Stimulated activated naive CD4-positive, alpha-beta T cell treated with Interleukin-2 at 50 U/mL for 16 hours (primary cell): ENCODE results near the gene VPS39.

ENCODE experiments used
- DNase-seq: peaks from one replicate; lab custom pipeline; 2025; lab: John Stamatoyannopoulos, UW

VPS39 gene

DNA sequence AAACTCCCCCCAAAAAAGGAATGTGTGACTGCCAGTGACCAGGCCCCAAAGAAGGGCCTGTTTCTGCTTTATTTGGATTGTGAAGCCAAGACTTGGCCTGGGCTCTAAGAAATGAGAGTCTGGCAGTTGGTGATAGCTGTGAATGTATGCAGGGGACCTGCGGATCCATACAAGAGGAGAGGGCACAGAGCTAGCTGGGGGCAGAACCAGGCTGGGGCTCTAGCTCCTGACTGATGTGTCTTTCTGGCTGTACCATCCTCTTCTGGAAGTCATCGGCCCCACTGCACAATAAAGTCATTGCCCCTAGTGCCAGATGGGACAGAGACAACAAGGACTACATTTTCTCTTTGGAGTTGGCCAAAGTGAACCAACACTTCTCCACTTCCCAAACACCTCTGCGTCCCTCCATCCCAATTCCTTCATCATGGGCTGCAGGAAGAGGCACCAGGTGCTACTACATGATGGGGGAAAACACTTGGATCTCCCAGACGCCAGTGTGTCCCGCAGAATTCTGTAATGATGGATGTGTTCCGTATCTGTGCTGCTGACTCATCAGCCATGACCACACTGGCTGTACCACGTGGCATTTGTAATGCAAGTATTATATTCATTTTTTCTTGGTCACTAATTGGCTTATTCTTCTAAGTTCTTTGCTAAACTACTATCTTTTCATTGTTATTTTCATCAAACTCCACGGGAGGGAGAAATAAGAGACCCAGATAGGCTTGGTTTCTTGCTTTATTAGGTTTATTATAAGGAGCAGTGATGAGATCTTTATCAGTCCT lies 49.9 kb downstream of the VPS39 start:
- DNase-seq: no peak

DNA sequence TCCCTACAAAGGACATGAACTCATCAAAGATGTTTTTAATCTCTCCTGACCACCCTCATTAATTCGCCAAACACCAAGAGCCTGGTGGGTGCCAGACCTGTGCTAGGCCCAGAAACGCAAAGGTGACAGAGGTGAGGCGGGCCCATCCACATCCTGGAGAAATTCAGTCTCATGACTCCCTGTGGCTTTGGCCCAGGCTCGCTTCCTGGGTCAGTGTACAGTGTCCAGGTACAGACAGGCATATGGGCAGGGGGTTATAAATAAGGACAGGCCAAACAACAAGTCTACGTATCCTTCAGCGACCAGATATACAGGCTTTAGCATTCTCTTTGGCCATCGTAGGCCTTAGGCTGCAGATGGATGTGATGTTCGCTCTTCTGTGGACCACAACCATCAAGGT lies 50.7 kb downstream of the VPS39 start:
- DNase-seq: no peak

DNA sequence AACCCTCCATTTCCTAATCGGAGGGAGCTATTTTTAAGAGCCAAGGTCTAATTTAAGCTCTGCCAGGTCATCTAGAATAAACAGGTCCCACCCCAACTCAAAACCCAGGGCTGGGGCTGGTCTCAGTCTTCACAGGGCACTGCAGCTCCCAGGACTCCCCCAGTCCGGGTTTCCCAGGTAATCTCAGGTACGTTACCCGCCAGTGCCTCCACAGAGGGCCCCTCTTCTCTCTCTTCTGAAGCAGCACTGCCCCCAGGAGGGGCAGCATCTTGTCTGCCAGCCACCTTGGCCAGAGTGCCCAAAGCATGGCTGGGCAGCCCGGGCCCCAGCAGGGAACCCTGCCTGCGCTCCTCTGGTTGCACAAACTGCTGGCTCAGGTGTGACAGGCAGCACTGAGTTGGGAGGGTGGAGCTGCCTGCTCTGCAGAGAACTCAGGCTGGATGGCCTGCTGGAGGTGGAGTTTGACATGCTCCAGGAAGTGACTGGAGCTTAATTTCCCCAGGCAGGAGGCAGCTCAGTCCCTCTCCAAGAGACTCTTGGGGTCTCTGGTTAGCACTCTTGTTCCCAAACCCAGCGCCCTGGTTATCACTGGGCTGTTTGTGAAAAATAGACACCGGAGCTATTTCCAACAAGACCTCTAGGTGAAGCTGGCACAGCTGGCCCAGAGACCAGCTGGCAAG lies 51.7 kb downstream of the VPS39 start, which contains the start of gene PLA2G4F:
Gene PLA2G4F (minus strand): TSS at position 394 of the 680 bp plus-strand sequence. CDS start 87 bp downstream, at position 307.
- no peak for DNase-seq

DNA sequence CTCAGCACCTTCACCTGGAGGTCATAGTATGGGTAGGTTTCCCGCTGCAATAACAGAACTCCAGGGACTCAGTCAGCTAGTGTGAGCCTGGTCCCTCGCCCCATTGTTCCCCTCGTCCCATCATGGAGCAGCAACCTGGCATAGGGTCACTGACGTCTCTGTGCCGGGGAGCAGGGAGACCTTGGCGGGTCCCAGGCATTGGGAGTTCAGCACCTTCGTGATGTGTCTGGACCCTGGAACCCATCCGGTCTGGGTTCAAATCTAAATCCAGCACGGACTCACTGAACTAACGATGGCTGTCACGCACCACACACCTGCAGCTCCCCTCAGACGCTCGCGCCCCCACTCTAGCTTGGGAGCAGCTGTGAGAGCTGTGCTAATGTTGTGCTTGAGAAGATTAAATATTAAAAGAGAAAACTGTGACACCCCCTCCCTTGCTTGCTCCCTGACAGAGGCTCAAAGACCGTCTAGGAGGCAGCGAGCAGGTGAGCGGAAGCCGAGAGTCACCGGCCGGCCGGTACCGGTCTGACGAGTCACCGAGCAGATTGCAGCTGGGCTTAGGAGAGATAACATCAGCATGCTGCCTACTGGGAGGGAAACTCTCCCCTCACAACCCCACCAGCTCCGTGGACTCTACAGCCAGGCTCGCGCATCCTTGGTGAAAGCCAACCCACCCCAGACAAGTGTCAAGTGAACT lies 52.4 kb downstream of the VPS39 start:
- DNase-seq: no peak

DNA sequence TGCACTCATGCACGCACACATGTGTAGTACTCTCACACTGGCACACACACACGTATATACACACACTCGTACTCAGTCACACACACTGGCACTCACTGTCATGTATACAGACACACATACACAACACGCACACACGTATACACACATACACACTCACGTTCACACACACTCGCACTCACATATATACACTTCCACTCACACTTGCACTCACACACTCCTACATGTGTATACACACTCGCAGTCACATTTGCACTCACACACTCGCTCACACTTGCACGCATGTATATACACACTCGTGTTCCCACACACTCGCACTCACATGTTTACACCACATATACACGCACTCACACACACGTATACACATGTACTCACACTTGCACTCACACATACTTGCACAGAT lies 53.1 kb downstream of the VPS39 start:
- no peak for DNase-seq

DNA sequence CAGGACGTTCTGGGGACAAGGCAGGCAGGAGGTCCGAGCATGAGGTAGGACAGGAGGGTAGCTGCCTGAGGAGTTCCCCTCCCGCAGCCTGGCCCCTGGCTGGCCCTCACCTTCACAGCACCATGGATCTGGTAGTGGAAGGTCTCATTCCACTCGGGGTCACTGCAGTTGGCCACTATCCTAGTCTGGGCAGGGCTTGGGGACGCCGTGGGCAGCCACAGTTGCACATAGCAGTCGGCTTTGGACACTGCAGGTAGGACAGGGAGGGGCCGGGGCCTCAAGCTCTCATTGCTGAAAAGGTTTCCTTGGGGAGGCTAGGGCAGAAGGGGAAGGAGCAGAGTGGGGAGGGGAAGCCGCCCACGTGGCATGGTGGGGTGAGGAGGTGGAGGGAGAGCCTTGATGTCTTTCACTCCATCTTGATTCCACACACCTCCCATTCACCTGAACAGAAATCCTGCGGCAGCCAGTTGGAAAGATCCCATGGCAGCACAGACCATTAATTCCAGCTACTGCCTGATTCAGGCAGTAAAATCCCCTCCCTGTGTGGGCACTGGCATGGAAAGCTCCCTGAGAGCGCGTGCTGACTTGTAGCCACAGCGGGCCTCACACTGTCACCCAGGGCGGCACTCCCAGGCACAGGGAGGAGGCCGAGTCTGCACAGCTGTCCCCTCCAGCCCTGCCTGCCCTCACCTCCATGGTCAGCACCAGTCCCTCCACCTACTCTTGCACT lies 53.7 kb downstream of the VPS39 start:
- no peak for DNase-seq

DNA sequence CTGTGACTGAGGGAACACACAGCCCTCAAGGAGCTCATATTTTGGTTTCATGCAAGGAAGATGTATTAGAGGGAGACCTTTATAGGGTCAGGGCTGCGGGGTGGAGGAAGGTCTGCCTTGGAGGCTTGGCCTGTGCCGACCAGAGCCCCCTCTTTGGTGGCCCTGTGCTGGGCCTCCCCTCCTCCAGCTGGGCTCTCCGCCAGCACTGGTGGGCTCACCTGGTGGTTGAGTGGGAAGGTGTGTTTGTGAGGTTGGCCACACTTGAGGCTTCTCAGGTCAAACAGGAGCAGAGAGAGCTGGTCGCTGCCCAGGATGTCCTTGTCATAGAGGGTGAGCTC lies 54.3 kb downstream of the VPS39 start:
- no peak for DNase-seq

DNA sequence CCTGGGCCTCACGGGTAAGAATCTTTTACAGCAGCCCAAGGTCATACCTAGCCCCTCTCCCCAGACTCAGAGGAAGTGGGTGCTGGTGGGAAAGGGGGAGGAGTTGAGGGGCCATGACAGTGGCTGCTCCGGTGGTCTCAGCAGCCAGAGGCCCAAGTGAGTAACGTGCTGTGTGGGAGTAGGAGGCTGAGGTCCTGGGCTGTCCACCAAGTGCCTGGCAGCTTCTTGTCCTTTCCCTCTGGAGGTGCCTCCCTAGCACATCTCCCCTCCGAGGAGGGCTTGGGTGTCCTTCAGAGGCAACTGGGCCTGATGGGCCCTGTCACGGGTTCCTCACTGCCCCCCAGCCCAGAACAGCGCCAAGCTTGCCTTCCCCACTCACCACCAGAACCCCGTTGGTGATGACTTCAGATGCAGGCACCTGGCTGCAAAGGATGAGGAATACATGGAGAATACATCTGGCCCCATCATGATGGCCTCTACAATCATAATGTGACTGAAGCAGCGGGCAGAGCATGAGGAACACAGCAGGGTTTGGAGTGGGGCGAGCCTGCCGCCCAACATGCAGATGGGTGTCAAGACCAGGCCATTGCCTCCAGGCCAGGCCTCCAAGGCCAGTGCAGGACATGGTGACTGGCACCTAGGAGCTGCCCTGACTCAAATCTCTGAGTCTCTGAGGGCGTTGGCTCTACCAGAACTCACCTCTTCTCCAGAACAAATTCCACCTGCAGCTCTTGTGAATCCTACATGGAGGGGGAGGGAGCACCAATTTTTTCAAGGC lies 55.0 kb downstream of the VPS39 start:
- DNase-seq: no peak

DNA sequence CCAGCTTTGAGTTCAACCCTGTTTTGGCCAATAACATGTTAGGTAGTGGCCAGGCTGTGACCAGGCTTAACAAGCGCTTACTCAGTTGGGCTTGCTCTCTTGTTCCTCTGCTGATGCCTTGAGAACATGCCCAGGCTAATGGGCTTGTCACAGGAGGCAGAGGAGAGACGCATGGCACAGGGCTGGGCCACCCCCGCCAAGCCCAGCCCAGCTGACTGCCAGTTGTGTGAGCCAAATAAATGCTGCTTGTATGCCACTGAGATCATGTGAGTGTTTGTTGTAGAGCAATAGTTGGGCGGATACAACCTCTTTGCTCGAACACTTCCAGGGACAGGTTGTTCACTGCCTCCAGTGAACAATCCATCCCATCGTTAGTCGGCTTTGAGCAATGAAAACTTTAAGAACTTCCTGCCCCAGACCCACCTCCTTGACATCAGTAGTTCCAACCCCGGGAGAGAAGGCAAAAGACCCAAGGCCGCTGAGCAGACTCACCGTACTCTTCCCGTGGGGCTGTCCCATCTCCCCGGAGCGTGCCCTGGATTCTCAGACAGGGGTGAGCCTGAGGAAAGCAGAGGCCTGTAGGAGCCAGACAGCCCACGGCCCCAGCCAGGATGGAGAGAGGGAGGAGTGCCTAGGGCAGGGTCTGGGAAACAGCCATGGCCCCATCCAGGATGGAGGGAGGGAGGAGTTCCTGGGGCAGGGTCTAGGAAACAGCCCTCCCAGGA lies 55.7 kb downstream of the VPS39 start:
- DNase-seq: no peak

DNA sequence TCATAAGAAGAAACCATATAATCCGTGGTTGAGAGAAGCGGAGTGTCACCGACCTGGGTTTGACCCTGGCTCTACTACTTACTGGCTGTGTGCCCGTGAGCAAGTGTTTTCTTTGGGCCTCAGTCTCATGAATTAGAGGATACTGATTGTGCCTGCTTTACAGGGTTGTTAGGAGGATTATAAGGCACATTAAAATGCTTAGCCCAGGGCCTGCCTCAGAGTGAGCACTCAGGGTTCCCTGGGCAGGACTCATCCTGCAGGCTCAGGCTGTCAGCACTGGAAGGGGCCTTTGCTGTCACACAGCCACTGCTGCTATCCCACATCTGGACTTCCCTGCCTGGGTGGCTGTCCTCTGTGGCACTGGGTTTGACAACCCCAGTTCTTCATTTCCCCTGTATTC lies 56.4 kb downstream of the VPS39 start:
- no peak for DNase-seq

DNA sequence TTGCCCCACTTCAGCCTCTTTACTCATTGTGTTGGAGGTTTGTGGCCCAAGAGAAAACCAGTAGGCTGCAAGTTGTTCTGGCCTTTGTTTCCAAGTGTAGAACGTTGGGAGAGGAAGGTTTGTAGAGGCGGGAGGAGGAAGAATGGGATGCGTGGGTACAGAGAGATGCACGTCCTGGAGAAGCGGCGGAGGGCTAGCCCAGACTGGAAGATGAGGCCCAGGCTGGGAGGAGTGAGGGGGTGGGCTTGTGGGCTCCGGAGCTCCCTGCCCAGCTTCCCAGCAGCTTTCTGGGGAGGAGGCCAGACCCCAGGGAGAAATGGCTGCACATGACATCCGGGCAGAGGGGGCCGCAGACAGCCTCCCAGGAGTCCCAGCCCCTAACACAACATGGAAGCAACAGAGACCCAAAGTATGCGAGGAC lies 57.0 kb downstream of the VPS39 start:
- no peak for DNase-seq

DNA sequence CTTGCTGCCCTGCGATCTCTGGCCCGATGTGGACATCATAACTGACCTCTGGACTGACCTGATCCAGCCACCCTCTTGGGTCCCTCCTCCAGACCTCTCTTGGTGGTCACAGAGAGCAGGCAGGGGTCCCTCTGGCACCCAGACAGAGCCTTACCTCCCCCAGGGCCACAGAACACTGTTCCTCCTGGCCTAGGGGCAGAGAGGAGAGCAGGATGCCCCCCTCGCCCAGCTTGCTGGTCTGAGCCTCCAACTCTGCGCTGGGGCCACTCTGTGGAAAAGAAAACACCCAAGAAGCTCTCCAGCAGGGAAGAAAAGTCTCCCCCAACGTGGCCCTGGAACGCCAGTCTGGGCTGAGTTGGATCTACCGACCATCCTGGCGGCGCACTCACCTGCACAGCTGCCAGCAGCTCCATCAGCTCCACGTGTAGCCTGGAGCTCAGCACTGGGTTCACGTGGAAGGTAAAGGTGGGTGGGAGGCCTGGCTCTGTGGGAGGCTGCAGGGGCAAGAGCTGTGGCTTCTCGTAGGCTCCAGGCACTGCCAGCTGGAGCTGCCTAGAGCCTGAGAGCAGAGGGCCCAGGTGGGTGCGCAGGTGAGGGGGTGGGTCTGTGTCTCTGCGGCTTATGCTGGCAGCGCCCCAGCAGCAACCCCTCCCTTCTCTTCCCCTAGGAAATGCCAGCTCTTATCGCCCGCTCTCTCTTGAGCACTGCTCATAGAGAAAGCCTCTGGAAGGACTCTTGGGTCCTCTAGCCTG lies 57.7 kb downstream of the VPS39 start:
- no peak for DNase-seq

DNA sequence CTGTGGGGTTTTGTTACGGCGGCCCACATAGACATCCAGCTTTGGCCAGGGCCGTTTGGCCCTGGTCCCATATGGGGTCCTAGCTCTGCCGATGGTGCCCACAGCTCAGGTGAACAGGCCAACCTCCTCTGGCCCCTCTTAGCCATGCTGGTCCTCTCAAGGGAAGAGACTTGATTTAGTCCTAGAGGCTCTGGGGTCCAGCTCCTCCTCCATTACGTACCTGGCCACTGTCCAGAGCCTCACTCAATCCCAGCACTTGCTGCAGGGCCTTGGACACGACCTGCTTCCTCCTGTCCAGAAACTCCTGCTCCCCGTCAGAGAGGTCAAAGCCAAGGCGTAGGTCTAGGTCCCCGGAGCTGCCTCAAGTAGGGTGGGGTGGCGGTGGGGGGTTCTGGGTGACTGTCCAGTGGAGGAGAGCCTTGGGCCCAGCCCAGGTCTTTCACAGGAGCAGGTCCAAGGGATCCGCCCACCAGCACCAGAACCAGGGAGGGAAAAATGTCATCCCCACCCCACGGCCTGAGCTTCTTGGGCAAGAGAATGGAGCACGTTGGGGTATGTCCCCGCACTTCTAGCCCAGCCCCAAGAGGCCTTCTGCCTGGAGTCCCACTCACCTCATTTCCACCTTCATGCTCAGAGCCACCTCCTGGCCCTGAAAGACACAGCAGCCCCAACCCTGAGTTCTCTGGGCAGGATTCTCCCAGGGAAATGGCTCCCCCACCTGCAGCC lies 58.4 kb downstream of the VPS39 start:
- no peak for DNase-seq

DNA sequence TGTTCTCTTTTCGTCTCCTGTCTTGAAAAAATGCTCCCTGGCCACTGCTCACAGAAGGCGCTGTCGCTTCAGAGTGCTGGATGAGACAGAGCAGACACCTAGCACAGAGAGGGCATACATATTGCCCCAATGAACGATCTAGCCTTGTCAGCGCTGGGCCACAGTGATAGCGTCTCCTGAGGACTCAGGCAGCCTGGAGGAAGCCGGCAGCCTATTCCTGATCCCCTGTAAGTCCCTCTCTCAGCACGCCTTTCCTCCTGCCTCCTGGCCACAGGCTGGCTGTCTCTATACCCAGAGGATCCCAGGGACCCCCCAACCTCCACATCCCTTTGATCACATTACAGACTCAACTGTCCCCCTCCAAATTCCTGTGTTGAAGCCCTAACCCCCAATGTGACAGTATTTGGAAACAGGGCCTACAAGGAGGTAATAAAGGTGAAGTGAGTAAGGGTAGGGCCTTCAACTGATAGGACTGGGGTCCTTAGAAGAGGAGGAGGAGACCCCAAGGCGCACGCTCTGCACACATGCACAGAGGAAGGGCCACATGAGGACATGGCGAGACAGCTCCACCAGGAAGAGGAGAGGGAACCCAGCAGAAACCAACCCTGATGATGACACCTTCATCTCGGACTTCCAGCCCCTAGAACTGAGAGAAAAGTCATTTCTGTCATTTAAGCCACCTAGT lies 59.2 kb downstream of the VPS39 start:
- no peak for DNase-seq

DNA sequence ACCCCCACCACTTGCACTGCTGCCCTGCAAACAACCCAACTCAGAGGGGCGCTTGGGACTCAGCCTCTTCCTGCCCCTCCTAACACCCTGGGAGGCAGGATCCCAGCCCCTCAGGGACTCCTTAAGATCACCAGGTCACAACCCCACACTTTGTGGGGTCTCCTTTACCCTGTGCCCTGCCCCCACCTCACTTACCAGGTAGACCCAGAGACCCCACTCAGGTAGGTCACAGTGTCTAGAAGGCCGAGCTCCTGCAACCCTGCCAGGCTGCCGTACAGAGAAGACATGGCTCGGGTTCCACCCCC lies 60.7 kb downstream of the VPS39 start:
- no peak for DNase-seq

DNA sequence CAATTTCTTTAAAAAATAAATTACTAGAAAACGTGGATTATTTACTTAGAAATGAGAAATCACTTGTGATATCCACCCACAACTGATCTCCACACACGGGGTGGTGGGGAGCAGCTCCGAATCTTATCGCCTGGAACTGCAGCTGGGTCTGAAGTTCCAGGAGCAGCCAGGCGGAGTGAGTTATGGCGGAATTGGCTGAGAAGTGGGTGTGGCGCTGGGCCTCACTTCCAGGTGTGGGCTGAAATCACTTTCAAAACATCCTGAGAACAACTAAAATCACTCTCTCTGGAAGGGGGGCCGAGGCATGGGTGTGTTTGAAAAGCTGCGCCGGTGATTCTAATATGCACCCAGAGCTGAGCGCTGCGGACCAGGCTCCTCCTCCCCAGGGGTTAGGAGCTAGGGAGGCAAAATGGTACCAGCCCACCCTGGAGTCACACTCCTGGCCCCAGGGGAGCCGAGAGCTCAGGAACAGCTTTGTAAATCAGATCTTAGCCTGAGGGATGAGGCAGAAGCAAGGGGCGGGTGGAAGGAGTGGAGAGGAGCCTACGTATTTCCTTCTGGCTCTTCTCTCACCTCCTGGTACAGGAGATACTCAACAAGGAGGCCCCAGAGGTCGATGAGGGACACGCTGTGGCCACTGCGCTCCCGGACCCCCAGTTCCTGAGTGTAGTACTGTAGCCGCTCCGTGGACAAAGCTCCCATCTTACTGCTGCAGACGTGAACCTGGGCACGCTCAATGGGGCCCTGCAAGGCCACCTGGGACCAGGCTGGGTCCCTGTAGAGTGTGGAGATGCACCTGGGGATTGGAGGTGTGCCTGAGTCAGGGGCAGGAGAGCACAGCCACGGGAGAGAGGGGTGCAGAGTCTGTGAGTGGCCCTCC lies 61.3 kb downstream of the VPS39 start:
- no peak for DNase-seq

DNA sequence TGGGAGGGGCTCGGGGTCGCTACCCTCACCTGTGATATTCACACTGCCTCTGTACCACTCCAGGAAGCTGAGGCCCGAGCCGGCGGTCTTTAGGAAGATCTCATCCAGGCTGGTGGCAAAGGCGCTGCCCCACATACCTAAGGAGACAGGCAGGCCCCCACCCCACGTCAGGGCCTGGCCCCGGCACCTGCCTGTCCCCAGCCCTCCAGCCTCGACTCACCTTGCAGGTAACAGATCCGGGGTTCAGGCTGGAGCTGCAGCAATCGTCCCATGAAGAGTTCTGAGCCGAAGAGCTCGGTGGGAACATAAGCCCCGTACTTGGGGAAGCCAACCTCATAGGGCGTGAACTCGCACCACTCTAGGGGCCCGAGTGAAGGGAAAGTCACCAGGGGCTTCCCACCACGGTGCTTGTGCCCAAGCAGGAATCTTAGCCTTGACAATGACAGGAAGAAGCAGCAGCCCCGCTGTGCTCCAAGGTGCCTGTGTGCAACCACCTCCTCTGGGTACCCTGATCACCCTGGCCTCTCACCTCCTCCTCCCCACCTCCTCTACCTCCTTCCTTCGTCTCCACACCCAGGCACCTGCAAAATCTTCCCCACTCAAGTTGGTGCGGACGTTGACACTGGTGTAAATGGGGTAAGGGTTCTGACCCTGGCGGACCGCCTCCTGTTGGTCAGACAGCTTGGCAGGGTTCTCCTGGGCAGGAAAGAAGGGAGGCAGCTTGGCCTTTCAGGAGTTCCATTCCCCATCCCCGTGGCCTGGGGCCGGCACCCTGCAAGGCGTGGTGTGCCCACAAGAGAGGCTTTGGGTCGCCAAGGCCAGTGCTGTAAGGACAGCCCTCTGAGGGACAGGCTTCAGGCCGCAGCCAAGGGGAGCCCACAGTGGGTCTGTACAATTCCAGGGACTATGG lies 62.3 kb downstream of the VPS39 start:
- no peak for DNase-seq
